HG03575 (cell line): Measurements from ENCODE around the gene LMO7.

ENCODE experiments used
- ATAC-seq: cut with Tn5 transposase; IDR thresholded peaks from one replicate; pipeline ENCODE4 v1.9.1; 2021; ENCODE audit not compliant: unreplicated experiment, insufficient number of reproducible peaks, low FRiP score; ENCODE audit errors: extremely low read depth

The LMO7 gene

GRCh38 chr13:75896271-75896670 lies 260.1 kb downstream of the LMO7 start:
- no peak for ATAC-seq

- ATAC-seq = no peak
These were observed 261.3 kb downstream of the LMO7 start for GRCh38 chr13:75897386-75897785.

GRCh38 chr13:75901501-75901900 lies 265.4 kb downstream of the LMO7 start:
- ATAC-seq = no peak

GRCh38 chr13:75902166-75903104 lies 266.3 kb downstream of the LMO7 start:
- no peak for ATAC-seq

GRCh38 chr13:75904012-75904411 lies 267.9 kb downstream of the LMO7 start:
- ATAC-seq = no peak

GRCh38 chr13:75906315-75906714 lies 270.2 kb downstream of the LMO7 start:
- ATAC-seq = no peak

GRCh38 chr13:75907044-75907443 lies 270.9 kb downstream of the LMO7 start:
- ATAC-seq = no peak

GRCh38 chr13:75908141-75908540 lies 272.0 kb downstream of the LMO7 start:
- no peak for ATAC-seq
